Measurements from ENCODE around the gene ANKRD60. TPM values are rescaled to one million over a fixed set of nuclear protein-coding genes. Genes with fewer than 3 reads are reported as not detected.

The ANKRD60 gene
- polyA plus RNA-seq, 4 donors = not detected

DNA sequence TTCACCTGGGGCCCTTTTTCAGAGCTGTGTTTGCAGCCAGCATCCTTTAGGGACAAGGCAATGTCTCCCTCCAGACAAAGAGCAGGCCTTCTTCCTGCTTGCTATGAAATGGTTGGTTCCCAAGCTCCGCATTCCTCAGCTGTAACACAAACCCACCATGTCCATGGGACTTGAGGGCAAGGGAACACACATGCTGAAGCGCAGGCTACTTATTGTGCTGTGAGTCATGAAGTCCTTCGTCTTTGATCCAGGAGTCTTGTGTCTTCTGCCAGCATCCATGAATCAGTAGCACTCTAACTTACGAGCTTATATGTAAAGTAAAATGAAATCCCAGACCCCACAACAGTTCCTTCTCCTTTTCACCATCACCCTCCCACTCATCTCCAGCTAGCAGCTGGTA is 59.0 kb downstream of the ANKRD60 start:
- DNase-seq (ENCODE audit: low read depth in 4 of 4, low spot score in 2 of 4) = no peak

- no peak for DNase-seq (ENCODE audit: low read depth in 4 of 4, low spot score in 2 of 4)
Measured at GRCh38 chr20:58168843-58169242, 59.6 kb downstream of the ANKRD60 start.

- DNase-seq (ENCODE audit: low read depth in 4 of 4, low spot score in 2 of 4) = no peak
Measured at GRCh38 chr20:58167759-58168158, 60.7 kb downstream of the ANKRD60 start.

Other genes with a start within 250 kb of the ANKRD60 start
- 10 to 100 TPM; 16.2 to 24.0 (median 19.1) TPM for gene RAB22A, start 81.1 kb upstream of the ANKRD60 start, polyA plus RNA-seq (ENCODE audit: insufficient read length in 4 of 4)
- gene VAPB, start 160.6 kb upstream of the ANKRD60 start, polyA plus RNA-seq (ENCODE audit: insufficient read length in 4 of 4) = 10 to 100 TPM; 51.5 to 56.2 (median 53.7) TPM

Measured in left renal cortex interstitium (tissue), 4 donors.